HUDEP-2 (cell line): ENCODE results near the gene C8A.

Experiments
- DNase-seq, 76 experiments: peaks; one replicate each; lab custom pipeline; 2025; ENCODE audit not compliant: unreplicated experiment in 76 of 76; lab: John Stamatoyannopoulos, UW

The C8A gene

GRCh38 chr1:56854521-56855099 lies at the start of gene C8A:
Gene C8A (plus strand): TSS chr1:56854797. CDS start chr1:56854902, 105 bp downstream.
- DNase-seq, result no peak

DNA sequence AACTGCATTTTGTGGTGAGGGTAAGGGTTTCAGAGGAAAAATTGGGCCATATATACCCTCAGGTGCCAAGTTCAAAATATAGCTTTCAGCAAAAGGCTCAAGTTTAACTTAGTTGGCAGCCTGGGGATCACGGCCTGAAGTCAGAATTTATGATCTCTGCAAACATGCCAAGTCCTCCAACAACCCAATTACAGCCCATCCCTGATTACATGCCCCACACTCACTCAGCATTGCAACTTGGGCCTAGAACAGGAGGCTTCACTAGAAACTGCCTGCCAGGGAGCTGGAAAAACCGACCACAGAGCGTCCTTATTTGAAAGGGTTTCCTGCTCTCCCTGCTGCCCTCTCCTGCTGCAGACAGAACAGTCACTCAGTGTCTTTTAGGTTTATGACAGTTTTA lies 47.8 kb upstream of the C8A start:
- DNase-seq, result no peak

DNA sequence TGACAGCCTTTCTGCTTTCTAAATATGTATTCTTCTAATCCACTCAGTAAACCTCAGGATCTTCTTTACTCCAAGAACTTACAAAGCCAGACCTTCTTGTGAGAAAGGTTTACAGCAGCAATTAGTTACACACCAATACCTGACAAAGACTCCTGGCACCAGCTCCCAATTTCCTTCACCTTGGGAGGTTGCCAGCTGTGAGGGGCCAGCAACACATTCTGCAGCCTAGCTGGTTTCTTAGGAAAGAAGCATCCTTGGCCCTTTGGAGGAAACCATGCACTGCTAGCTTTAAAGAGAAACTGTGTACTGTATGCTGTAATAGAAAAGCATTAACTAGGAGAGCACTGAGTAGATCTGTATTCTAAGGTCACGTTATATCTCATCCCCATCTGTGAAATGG lies 46.2 kb upstream of the C8A start:
- DNase-seq, result no peak

DNA sequence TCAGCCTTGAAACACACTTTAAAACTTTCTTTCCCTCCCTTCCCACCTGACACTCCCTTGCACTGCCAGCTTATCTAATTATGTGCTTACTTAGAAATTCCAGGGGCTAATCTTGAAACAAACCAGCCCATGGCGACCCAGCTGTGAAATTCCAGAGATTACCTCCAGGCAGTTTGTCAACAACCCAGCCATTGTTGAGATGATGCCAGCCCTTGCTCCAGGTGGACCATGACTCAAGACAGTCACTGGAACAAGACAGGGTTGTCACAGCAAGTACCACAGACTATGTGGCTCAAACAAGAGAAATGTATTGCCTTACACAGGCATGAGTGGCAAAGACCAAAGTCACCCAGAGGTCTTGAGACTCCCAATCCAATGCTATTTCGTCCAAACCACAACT lies 43.3 kb upstream of the C8A start:
- no peak for DNase-seq

DNA sequence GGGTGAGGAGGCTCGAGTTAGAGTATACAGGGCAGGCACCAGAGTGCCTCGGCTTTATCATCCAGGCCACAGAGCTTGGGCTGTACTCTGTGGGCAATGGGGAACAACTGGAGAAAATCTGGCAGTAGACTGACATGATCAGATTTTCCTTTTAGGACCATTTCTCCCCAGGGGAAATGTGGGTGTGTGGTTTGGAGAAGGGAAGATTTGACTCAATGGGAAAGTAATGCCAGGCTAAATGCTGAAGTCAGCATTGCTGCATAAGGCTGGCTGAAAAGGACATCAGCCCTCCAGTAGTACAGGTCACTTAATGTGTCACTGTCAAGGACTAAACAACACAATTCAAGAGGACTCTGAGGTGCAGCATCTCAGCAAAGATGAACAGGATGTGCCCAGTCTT lies 40.4 kb upstream of the C8A start:
- no peak for DNase-seq

DNA sequence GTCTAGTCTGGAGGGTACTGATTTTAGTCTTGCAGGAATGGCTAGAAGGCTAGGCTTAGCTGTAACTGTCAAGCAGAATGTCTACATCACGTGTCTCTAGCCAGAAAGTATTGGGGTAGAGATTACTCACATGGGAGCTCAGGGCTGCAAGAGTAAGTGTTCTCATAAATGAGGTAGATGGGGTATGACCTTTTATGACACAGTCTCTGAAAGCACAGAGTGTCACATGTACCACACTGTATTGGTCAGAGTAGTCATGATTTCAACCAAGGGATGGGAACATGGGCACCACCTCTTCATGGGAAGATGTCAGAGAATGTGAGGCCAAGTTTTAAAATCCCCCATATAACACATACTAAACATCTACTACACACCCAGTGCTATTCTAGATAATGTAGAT lies 38.3 kb upstream of the C8A start:
- no peak for DNase-seq

- no peak for DNase-seq
These were observed 37.7 kb upstream of the C8A start for GRCh38 chr1:56816909-56817308.

DNA sequence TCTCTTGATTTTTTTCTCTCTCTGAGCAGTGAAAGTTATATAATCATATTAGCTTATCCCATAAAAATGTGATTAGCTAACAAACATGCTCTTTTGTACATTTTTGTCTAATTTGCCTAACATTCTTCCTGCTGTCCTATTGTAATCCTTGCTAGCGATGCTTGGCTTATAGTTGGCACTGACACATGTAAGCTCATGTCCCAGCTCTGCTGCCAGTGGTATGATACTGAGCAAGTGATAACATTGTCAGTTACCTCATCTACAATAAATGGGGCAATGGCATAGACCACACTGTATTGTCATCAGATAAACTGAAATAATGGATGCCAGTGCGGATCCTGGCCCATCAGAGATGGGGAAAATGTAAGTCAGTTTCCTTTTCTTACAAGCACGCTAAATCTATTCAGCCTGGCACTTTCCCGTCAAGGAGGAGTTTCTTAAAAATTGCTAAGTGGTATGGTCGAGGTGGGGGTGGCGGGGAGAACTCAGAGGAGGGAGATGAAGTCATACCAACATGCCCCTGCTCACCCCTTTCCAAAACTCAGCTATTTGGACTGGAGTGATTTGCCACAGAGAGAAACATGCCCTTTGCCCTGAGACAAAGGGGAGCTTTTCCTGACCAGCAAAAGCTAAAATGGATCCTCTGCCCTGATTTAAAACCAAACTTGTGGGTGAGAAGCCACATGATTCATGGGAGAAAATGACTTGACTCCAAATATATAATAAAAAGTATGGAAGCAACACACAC lies 36.7 kb upstream of the C8A start:
- DNase-seq, result no peak

DNA sequence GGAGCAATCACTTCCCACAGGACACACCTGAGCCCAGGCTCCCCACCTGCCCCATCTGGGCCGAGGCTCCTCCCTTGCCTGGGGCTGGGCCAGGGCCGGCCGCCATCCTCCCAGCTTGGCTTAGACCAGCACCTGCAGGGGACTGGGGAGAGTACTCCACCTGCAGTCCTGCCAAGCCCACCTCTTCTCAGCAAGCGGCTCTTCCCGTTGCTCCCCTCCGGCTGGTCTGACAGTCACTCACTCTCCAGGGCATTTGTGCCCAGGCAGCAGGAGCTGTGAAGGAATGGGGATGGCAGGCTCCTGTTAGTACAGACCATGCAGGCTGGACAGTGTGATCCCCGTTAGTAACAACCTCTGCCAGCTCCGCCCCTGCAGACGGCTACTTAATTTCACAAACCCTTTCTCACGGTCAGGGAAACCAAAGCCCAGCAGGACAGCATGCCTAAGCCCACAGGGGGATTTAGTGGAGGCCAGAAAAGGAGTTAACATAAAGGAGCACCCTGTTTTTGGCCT lies 35.2 kb upstream of the C8A start, which contains the start of gene FYB2:
Gene FYB2 (minus strand): TSS at position 18 of the 513 bp plus-strand sequence. CDS start 114 bp downstream, outside the sequence.
- DNase-seq, result no peak

DNA sequence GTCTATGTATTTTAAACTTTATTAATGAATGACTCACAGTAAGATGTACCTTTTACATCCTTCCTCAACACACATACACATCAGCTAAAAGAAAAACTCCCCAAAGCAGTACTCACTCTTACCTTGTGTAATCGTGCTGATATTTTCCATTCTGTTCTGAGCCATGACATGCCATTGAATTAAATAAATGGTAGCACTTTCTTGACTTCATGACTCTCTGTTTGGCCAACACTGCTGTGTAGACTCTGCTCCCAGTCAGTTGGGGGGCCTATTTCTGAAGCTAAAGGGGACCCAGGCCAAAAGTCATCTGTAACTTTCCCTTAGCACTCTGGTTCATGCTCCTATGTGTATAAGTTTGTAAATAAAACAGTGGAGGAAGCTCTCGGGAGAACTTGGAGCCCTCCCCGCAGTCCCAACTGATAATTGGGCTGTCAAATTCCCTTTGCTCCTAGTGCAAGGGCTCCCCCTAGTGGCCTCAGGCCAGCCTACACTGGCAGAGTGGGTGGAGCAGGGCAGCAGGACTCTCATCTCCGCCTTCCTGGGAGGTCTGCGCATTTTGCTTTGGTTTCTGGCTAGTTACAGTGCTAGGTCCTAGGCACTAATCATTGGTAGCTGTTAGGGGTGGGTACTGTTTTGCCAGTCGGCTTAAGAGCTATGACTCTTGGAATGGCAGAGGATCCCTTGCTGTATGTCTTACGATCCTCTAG lies 33.7 kb upstream of the C8A start:
- peak in 66 of 76 experiments; percentile 5 to 85 (median 51) for DNase-seq

- no peak for DNase-seq
These were observed 33.2 kb upstream of the C8A start for GRCh38 chr1:56821462-56821797.

DNA sequence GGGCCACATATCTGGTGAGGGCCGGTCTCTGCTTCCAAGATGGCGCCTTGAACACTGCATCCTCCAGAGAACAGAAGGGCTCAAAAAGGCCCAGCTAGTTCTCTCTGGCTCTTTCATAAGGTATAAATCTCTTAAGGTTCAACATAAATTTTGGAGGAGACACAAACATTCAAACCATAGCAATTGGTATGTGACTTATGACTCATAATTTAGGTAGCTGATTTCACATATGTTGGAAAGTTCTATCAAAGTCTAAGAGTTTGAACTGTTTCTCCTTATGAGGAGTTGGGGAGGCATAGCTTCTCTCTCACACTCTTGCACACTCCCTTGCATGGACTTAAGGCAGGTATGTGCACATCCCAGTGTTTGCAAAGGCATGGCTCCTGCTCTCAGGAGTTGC lies 30.3 kb upstream of the C8A start:
- DNase-seq, result no peak

DNA sequence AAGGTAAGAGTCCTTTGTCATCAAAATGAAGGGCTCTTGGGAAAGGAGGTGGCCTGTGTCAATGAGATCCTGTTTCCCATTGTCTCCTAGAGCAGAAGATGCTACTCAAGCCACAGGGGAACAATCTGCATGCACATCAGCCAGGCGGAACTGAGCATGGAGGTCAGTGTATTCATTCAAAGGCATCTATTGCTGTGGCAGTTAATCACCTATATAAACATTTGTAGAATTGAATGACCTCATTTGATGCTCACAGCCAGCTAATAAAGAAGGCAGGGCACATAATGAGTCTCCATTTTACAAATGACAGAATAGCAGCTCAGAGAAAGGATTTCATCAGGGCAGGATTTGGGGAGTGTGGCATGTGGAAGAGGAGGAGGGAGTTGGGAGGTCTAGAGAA lies 29.7 kb upstream of the C8A start:
- no peak for DNase-seq

DNA sequence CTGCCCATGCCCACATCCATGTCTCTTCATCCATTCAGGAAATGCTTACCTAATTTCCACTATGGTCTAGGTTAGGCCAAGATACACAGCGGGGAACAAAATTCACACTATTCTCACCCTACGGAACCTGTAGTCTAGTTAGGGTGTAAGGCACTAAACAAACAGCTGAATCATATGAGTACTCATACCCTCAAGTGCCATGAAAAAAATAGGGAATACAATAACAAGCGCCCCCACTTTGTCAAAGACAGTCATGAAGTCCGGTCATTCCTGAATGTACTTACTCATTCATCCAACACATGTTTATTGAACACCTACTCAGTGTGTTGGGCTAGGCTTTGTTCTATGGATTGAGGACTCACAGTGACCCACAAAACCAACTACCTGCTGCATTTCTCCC lies 29.2 kb upstream of the C8A start:
- no peak for DNase-seq

- no peak for DNase-seq
These were observed 26.9 kb upstream of the C8A start for GRCh38 chr1:56827711-56828110.

DNA sequence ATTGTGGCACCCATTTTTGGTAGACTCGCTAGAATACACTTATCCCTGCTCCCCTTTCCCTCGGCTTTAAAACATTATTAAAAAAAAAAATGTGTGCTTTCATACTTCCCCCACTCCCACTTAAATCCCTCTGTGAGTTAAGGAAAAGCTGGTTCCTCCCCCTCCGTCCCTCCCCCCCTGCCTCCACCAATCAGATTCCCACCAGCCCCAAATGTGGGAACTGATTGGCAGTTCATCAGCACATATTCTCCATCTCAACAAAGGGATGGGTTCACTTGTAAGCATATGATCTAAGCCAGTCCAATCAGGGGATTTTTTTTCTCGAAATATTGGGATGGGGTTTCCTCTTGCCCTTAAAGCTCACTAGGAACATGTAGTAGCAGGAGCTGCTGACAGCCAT lies 24.5 kb upstream of the C8A start:
- DNase-seq, result no peak

DNA sequence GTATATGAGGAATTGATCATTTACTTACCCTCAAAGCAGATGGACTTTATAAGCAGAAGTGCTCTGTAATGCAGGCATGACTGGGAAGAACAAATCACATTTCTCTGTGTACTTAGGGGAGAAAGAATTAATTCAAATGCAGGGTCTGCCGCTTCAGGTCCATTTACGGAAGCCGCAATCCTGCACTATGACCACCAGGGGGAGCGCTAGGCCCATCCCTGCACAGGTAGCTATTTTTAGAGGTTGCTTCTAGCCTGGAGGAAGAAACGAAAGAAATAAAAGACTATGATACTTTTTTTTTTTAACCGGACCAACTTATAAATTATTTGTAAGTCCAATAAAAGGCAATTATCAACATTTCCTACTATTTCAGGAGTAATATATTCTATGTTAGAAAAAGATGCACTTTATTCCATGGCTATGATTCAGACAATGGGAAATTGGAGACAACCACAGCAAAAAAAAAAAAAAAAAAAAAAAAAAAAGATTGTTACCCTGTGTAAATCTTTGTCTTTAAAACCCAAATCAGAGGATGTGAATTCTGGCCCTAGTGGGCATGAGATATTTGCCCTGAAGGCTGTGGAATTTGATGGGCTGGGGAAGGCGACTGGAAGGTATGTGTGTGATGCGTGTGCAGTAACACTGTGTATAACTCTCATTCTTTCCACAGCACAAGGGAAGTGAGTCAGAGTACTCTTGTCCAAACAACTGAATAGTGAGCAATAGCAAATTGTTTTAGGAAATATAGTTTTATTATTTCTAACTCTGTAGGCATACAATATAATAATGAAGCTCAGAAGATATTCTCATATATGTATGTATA lies 22.5 kb upstream of the C8A start:
- peak in 47 of 76 experiments; percentile 1 to 60 (median 18) for DNase-seq

- DNase-seq, result no peak
These were observed 21.5 kb upstream of the C8A start for GRCh38 chr1:56833088-56833487.

DNA sequence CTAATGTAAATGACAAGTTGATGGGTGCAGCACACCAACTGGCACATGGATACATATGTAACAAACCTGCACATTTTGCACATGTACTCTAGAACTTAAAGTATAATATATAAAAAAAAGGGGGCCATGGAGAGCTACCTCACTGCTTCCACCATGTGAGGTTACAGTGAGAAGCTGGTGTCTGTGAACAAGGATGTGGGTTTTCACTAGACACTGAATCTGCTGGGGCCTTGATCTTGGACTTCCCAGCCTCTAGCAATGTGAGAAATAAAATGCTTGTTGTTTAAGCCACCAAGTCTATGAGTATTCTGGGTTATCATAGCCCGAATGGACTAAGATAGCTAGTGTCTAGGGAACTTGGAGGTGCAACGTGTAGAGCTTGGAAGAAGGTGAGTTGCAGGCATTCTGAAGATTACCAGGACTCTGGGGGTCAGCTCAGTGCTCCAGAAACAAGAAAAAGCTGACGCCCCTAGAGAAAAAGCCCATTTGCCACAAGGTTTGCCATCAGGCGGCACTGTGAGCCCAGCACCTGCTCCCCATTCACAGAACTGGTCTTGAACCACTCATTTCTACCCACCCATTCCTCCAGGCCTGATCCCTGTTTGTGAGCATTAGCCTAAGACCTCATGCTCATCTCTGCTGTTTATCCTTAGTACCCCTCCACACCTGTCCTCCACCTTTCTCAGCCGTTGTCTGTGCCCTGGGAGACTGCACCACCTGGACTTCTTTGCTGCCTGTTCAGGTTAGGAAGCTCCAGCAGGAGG lies 20.3 kb upstream of the C8A start:
- DNase-seq, result no peak

GRCh38 chr1:56835657-56836056 lies 18.9 kb upstream of the C8A start:
- DNase-seq, result no peak
